Stimulated activated effector memory CD8-positive, alpha-beta T cell treated with anti-CD3 and anti-CD28 coated beads, Interleukin-12 subunit alpha, Interleukin-12 subunit beta, amount 100 ng/mL, for 72 hours (primary cell): Measurements from ENCODE around the gene TAF1B.
"Not testable (repeated sequence)": the region's sequence is repeated elsewhere in the genome, so short reads cannot be mapped to it uniquely, and the experiment has no call there.

Experiments
- ATAC-seq: fragments of 150-1000 bp; cut with Tn5 transposase; 2 replicates; pipeline ENCODE4 v1.10.0; 2021
- DNase-seq, 2 donors: peaks; one replicate each; pipeline ENCODE4 v3.0.0; 2021 to 2022; ENCODE audit warnings: low spot score in 2 of 2
- H3K27ac Mint-ChIP-seq: one replicate; pipeline ENCODE4 v1.8.0; 2022; ENCODE audit warnings: mild to moderate bottlenecking, mixed read lengths
- H3K36me3 Mint-ChIP-seq: one replicate; pipeline ENCODE4 v1.8.0; 2022; ENCODE audit warnings: mild to moderate bottlenecking, mixed read lengths
- H3K4me1 Mint-ChIP-seq: one replicate; pipeline ENCODE4 v1.8.0; 2022; ENCODE audit warnings: mixed read lengths
- H3K4me3 Mint-ChIP-seq: one replicate; pipeline ENCODE4 v1.8.0; 2022; ENCODE audit warnings: mild to moderate bottlenecking, mixed read lengths
- H3K9me3 Mint-ChIP-seq: one replicate; pipeline ENCODE4 v1.8.0; 2022; ENCODE audit warnings: mixed read lengths

Gene TAF1B

GRCh38 chr2:9912468-9912867 lies 69.2 kb downstream of the TAF1B start:
- no peak for ATAC-seq
- H3K27ac Mint-ChIP-seq = no peak overlapping the region
- H3K4me3 Mint-ChIP-seq = no peak overlapping the region

GRCh38 chr2:9914384-9915065 lies 71.3 kb downstream of the TAF1B start:
- peak; percentile 100 for ATAC-seq
- H3K27ac Mint-ChIP-seq = peak overlapping the region; percentile 17
- no peak overlapping the region for H3K4me3 Mint-ChIP-seq
- peaks cover 11% of the 10 kb centered on the region for H3K4me1 Mint-ChIP-seq
- peak; percentile 20 to 69 for DNase-seq
- no peaks in the 10 kb centered on the region for H3K9me3 Mint-ChIP-seq
- H3K36me3 Mint-ChIP-seq = peaks cover 64% of the 10 kb centered on the region

More at GRCh38 chr2:9912468-9912867, 69.2 kb downstream of the TAF1B start:
- no peaks in the 10 kb centered on the region for H3K9me3 Mint-ChIP-seq
- H3K4me1 Mint-ChIP-seq = peaks cover 11% of the 10 kb centered on the region
- DNase-seq = no peak
- H3K36me3 Mint-ChIP-seq = peaks cover 67% of the 10 kb centered on the region

DNA sequence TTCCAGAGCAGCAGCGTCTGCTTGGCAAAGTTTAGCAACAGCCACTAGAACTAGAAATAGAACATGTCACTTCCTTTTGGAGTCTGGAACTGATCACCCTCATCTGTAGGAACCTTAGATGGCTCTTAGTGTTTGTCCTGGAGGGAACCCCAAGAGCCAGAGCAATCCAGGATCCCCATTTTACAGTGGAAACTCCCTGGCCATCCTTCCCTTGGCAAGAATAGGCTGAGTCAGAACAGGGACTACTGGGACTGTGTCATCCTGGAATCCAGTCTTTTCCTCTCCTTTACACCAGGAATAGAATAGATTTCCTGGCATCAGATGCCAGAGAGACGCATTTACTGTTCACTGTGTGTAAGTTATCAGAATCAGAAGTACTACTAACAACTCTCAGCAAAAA lies 75.0 kb downstream of the TAF1B start:
- DNase-seq = no peak
- H3K36me3 Mint-ChIP-seq = peaks cover 87% of the 10 kb centered on the region
- no peak for ATAC-seq
- H3K4me1 Mint-ChIP-seq = peaks cover 11% of the 10 kb centered on the region
- H3K9me3 Mint-ChIP-seq = no peaks in the 10 kb centered on the region
- no peak overlapping the region for H3K4me3 Mint-ChIP-seq
- H3K27ac Mint-ChIP-seq = no peak overlapping the region

DNA sequence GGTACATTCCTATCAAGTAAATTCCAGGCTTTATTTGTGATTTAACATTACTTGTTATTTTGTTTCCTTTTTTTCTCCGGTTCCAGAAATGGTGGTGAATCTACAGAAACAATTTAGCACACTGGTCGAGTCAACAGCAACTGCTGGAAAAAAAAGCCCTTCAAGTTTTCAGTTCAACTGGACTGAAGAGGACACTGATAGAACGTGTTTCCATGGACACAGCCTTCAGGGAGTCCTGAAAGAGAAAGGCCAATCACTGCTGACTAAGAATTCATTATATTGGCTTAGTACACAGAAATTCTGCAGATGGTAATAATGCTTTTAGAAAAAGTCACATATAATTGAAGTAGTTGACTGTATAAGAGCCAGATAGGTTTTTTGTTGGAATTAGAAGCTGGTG lies 76.2 kb downstream of the TAF1B start:
- no peak for DNase-seq
- Mint-ChIP-seq H3K27ac (no peak overlapping the region), H3K4me1 (peaks cover 6% of the 10 kb centered on the region), H3K9me3 (no peaks in the 10 kb centered on the region), H3K36me3 (peaks cover 81% of the 10 kb centered on the region), H3K4me3 (no peak overlapping the region)
- ATAC-seq = no peak

- not testable (repeated sequence) for H3K27ac Mint-ChIP-seq, H3K9me3 Mint-ChIP-seq, ATAC-seq, H3K4me3 Mint-ChIP-seq, DNase-seq
- peaks cover 11% of the 10 kb centered on the region for H3K4me1 Mint-ChIP-seq
- H3K36me3 Mint-ChIP-seq = peaks cover 58% of the 10 kb centered on the region
These were observed 83.7 kb downstream of the TAF1B start for GRCh38 chr2:9927020-9927419.

GRCh38 chr2:9937258-9937657 lies 94.0 kb downstream of the TAF1B start:
- Mint-ChIP-seq H3K4me3 (no peak overlapping the region), H3K9me3 (no peaks in the 10 kb centered on the region), H3K4me1 (no peaks in the 10 kb centered on the region), H3K36me3 (peaks cover 46% of the 10 kb centered on the region), H3K27ac (no peak overlapping the region)
- ATAC-seq = no peak
- DNase-seq = no peak

GRCh38 chr2:9937968-9938367 lies 94.7 kb downstream of the TAF1B start:
- H3K9me3 Mint-ChIP-seq = no peaks in the 10 kb centered on the region
- no peaks in the 10 kb centered on the region for H3K4me1 Mint-ChIP-seq
- ATAC-seq = no peak
- no peak overlapping the region for H3K4me3 Mint-ChIP-seq
- peak overlapping the region; percentile 79 for H3K27ac Mint-ChIP-seq
- no peak for DNase-seq
- peaks cover 39% of the 10 kb centered on the region for H3K36me3 Mint-ChIP-seq

GRCh38 chr2:9939587-9940485 lies 96.6 kb downstream of the TAF1B start:
- ATAC-seq (no peak), DNase-seq (no peak)
- no peaks in the 10 kb centered on the region for H3K4me1 Mint-ChIP-seq
- H3K27ac Mint-ChIP-seq = no peak overlapping the region
- peaks cover 20% of the 10 kb centered on the region for H3K36me3 Mint-ChIP-seq
- H3K9me3 Mint-ChIP-seq = no peaks in the 10 kb centered on the region
- no peak overlapping the region for H3K4me3 Mint-ChIP-seq

DNA sequence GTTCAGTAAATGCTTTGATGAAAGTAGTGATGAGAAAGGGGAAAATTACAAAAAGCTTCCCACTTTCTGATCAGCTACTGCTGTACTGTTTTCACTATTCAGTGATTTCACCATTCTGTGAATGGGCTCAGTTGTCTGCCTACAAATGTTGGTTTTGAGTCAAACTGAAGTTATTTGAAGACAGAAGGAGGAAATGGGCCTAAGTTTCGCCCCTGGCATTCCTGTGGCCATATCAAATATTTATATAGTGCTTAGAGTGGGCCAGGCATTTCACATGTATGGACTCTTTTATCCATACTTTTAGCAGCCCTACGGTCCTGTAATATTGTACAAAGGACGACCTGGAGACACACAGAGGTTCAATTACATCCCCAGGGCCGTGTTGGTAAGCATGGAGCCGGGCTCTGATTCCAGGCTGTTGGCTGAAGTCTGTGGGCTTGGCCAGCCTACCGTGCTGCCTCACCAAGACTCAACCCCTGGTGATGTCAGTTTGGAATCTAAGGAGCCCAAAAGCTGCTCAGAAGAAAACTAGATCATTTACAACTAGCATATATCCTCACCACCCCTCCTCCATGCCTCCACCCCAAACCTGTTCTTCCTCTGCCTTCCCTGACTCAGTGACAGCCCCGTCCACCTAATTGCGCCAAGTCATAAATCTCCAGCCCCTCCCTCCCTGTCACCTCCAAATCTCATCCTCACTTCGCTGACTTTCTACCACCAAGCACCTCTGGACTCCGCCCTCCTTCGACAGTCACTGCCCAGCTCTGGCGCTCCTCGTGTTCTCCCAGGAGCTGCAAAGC lies 98.1 kb downstream of the TAF1B start:
- DNase-seq = no peak
- no peaks in the 10 kb centered on the region for H3K4me1 Mint-ChIP-seq
- no peak overlapping the region for H3K4me3 Mint-ChIP-seq
- no peak overlapping the region for H3K27ac Mint-ChIP-seq
- H3K36me3 Mint-ChIP-seq = peaks cover 7% of the 10 kb centered on the region
- no peak for ATAC-seq
- no peaks in the 10 kb centered on the region for H3K9me3 Mint-ChIP-seq

DNA sequence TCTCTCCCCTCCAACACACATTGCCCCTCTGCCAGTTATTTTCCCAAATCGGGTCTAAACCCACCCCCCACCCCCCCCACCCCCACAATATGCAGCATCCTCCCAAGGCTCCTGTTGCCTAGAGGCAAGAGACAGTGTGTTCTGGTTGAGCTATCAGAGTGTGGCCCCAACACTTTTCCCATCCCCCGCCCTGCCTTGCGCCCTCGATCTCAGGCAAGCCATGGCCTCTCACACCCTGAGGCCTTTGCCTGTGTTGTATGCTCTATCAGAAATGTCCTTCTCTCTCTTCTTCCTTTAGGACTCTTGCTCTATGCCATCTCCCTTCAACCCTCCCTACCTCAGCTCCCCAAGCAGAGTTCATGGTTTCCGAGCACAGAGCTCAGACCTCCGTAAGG lies 98.7 kb downstream of the TAF1B start:
- Mint-ChIP-seq H3K9me3 (no peaks in the 10 kb centered on the region), H3K36me3 (peaks cover under 1% of the 10 kb centered on the region), H3K4me3 (no peak overlapping the region), H3K27ac (no peak overlapping the region), H3K4me1 (no peaks in the 10 kb centered on the region)
- DNase-seq (no peak), ATAC-seq (no peak)

DNA sequence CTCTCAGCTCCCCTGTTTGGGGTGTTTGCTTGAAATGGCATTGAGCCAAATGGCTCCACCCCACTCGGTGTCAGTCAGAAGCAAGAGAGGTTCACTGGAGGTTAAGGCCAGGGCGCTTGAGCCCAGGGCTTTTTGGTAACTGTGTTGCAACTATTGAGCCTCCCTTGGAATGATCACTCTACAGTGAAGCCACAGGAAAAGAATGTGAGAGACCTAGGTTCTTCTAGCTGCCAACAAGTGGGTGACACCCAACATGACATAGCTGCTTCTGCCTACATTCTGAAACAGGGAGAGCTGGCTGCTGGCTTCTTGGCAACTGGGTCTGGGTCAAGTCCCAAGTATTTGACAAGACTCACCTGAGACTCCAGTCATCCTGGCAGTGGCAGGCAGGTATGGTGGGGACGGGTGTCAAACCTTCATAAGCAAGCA lies 101.1 kb downstream of the TAF1B start:
- no peaks in the 10 kb centered on the region for H3K9me3 Mint-ChIP-seq
- H3K27ac Mint-ChIP-seq = no peak overlapping the region
- H3K4me3 Mint-ChIP-seq = no peak overlapping the region
- DNase-seq (no peak), ATAC-seq (no peak)
- peaks cover 6% of the 10 kb centered on the region for H3K36me3 Mint-ChIP-seq
- H3K4me1 Mint-ChIP-seq = no peaks in the 10 kb centered on the region

DNA sequence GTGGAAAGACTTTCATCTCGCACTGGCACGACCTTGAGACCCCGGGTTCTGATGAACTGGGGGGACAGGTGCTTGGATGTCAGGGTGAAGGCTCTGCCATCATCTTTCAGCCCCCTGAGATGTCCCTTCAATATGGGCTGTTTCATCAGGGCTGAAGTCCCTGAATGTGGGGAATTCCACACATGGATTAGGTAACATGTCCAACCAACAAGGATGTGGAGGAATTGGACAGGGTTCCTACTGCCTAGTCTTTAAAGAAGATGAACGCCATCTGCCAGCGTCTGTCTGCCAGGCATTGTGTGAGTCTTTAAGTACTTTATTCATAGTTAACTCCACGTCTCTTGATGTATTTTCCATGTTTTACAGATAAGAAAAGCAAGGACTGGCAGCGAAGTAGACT lies 102.3 kb downstream of the TAF1B start:
- DNase-seq (no peak), ATAC-seq (no peak)
- Mint-ChIP-seq H3K4me1 (peaks cover 6% of the 10 kb centered on the region), H3K27ac (no peak overlapping the region), H3K4me3 (no peak overlapping the region), H3K9me3 (no peaks in the 10 kb centered on the region), H3K36me3 (peaks cover 6% of the 10 kb centered on the region)

DNA sequence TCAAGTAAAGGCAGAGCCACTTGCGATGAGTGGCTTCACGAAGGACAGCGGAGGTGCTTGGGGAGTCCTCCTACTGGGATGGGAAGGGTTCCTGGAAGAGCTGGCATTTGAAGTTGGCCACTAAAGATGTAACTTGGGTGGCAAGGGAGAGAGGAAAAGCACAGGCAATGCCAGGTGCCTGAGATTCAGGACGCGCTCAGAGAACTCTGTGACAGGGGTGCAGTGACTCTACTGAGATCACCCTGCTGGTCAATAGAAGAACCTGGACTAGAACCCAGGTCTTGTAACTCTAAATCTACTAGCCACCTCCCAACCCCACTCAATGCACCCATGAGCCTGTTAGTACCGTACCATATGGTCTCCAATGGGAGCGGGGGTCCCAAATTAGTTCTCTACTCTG lies 102.8 kb downstream of the TAF1B start:
- ATAC-seq (no peak), DNase-seq (no peak)
- Mint-ChIP-seq H3K27ac (no peak overlapping the region), H3K4me1 (peaks cover 8% of the 10 kb centered on the region), H3K4me3 (no peak overlapping the region), H3K9me3 (no peaks in the 10 kb centered on the region), H3K36me3 (peaks cover 6% of the 10 kb centered on the region)

GRCh38 chr2:9946818-9947217 lies 103.5 kb downstream of the TAF1B start:
- ATAC-seq (no peak), DNase-seq (no peak)
- Mint-ChIP-seq H3K4me1 (peaks cover 8% of the 10 kb centered on the region), H3K4me3 (no peak overlapping the region), H3K27ac (no peak overlapping the region), H3K9me3 (no peaks in the 10 kb centered on the region), H3K36me3 (peaks cover 6% of the 10 kb centered on the region)

- H3K4me1 Mint-ChIP-seq = peaks cover 8% of the 10 kb centered on the region
- no peak overlapping the region for H3K27ac Mint-ChIP-seq
- no peak for ATAC-seq
- no peak overlapping the region for H3K4me3 Mint-ChIP-seq
- peaks cover 6% of the 10 kb centered on the region for H3K36me3 Mint-ChIP-seq
- DNase-seq = no peak
- no peaks in the 10 kb centered on the region for H3K9me3 Mint-ChIP-seq
These were observed 105.4 kb downstream of the TAF1B start for GRCh38 chr2:9948721-9949120.
